GM20431 (cell line): ENCODE data around the gene NPW.

Source experiments
- in situ Hi-C: fragments of 300-500 bp; cut with MseI, MboI; formaldehyde crosslinking; loops from one replicate; pipeline ENCODE4 v1.15.0; 2020; ENCODE audit warnings: low sequenced_read_pairs; ENCODE audit not compliant: unreplicated experiment

NPW gene

GRCh38 chr16:1983544-1984346 lies 35.8 kb upstream of the NPW start, which contains the start of gene GFER:
TSS of gene GFER (plus strand) at chr16:1984193. CDS start at chr16:1984219, 26 bp downstream.
- in situ Hi-C loops: no loop called here

- in situ Hi-C loops: no loop called here
Measured at GRCh38 chr16:1984347-1985225, 35.0 kb upstream of the NPW start.

GRCh38 chr16:1985466-1986150 lies 34.0 kb upstream of the NPW start:
- in situ Hi-C loops: no loop called here

GRCh38 chr16:1987198-1987597 lies 32.4 kb upstream of the NPW start:
- in situ Hi-C loops: no loop called here

- in situ Hi-C loops: no loop called here
Measured at GRCh38 chr16:1989209-1990100, 30.1 kb upstream of the NPW start, which contains the start of gene SYNGR3. TSS of gene SYNGR3 (plus strand) at chr16:1989970. CDS start at chr16:1990103, 133 bp downstream.

- in situ Hi-C loops: no loop called here
Measured at GRCh38 chr16:1990101-1990350, 29.6 kb upstream of the NPW start.

- in situ Hi-C loops: no loop called here
Measured at GRCh38 chr16:1990351-1991134, 29.0 kb upstream of the NPW start.

GRCh38 chr16:1991135-1991551 lies 28.4 kb upstream of the NPW start:
- in situ Hi-C loops: no loop called here

- in situ Hi-C loops: no loop called here
Measured at GRCh38 chr16:1991588-1991947, 28.0 kb upstream of the NPW start.

- in situ Hi-C loops: no loop called here
Measured at GRCh38 chr16:1991948-1992703, 27.5 kb upstream of the NPW start.

GRCh38 chr16:1992704-1993317 lies 26.8 kb upstream of the NPW start:
- in situ Hi-C loops: no loop called here

- in situ Hi-C loops: no loop called here
Measured at GRCh38 chr16:1993731-1994131, 25.9 kb upstream of the NPW start.

GRCh38 chr16:1997494-1998359 lies 21.9 kb upstream of the NPW start:
- in situ Hi-C loops: no loop called here

GRCh38 chr16:1998360-1998835 lies 21.2 kb upstream of the NPW start:
- in situ Hi-C loops: no loop called here

- in situ Hi-C loops: no loop called here
Measured at GRCh38 chr16:1998852-1999801, 20.5 kb upstream of the NPW start.
